ENCODE measurements around the gene NOP58.
"Not testable (repeated sequence)": the region's sequence is repeated elsewhere in the genome, so short reads cannot be mapped to it uniquely, and the experiment has no call there.

The NOP58 gene, protein sequence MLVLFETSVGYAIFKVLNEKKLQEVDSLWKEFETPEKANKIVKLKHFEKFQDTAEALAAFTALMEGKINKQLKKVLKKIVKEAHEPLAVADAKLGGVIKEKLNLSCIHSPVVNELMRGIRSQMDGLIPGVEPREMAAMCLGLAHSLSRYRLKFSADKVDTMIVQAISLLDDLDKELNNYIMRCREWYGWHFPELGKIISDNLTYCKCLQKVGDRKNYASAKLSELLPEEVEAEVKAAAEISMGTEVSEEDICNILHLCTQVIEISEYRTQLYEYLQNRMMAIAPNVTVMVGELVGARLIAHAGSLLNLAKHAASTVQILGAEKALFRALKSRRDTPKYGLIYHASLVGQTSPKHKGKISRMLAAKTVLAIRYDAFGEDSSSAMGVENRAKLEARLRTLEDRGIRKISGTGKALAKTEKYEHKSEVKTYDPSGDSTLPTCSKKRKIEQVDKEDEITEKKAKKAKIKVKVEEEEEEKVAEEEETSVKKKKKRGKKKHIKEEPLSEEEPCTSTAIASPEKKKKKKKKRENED

DNA sequence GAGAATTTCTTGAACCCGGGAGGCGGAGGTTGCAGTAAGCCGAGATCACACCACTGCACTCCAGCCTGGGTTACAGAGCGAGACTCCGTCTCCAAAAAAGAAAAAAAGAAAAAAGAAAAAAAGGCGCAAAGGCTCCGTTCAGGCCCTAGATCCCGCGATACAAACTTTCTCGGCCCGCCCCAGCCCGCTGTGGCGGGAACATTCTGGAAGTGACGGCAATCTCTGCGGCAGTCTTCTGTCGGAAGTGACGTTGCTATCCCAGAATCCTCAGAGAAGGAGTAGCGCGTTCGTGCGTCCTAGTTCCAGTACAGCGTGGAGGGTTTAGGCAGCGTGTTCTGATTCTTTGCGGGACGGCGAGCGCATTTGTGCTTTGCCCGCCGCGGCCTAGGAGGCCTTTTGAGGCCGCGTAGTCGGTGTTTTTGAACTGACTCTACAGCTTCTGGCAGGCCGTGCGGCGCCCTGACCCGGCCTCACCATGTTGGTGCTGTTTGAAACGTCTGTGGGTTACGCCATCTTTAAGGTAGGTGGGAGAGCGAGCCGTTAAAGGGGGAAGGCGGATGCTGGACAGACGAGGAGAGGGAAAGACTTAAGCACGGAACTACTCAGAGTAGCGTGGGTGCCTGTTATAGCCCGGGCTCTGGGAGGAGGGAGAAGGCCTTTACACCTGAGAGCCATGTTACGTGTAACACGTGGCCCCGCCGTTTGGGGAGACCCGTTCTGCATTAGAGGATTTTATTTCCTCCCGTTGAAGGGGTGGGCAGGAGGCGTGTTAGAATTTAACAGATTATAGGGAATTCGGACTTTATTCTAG lies at the start of gene NOP58:
TSS of gene NOP58 (plus strand) at position 297 of the 811 bp plus-strand sequence. CDS start at position 476, 179 bp downstream.
- peak; percentile 89 for DNase-seq (ENCODE audit: extremely low read depth, low read depth)
- TF ChIP-seq, protein P1, sequence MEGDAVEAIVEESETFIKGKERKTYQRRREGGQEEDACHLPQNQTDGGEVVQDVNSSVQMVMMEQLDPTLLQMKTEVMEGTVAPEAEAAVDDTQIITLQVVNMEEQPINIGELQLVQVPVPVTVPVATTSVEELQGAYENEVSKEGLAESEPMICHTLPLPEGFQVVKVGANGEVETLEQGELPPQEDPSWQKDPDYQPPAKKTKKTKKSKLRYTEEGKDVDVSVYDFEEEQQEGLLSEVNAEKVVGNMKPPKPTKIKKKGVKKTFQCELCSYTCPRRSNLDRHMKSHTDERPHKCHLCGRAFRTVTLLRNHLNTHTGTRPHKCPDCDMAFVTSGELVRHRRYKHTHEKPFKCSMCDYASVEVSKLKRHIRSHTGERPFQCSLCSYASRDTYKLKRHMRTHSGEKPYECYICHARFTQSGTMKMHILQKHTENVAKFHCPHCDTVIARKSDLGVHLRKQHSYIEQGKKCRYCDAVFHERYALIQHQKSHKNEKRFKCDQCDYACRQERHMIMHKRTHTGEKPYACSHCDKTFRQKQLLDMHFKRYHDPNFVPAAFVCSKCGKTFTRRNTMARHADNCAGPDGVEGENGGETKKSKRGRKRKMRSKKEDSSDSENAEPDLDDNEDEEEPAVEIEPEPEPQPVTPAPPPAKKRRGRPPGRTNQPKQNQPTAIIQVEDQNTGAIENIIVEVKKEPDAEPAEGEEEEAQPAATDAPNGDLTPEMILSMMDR (IDR thresholded peaks at IDR 0.05; ENCODE audit: low read depth, low read length, missing control alignments): no peak
- H3K4me3 ChIP-seq (replicated peaks; ENCODE audit: low read depth, low read length): peak within 1 kb of the TSS; percentile 97

GRCh38 chr2:202221873-202222272 lies 43.7 kb upstream of the NOP58 start:
- no peak overlapping the region for H3K4me3 ChIP-seq (replicated peaks; ENCODE audit: low read depth, low read length)
- no peak for DNase-seq (ENCODE audit: extremely low read depth, low read depth)
- TF ChIP-seq, protein P1 (IDR thresholded peaks at IDR 0.05; ENCODE audit: low read depth, low read length, missing control alignments): no peak

- TF ChIP-seq, protein P1 (IDR thresholded peaks at IDR 0.05; ENCODE audit: low read depth, low read length, missing control alignments): no peak
- peak overlapping the region; percentile 79 for H3K4me3 ChIP-seq (replicated peaks; ENCODE audit: low read depth, low read length)
- DNase-seq (ENCODE audit: extremely low read depth, low read depth): no peak
Observed at GRCh38 chr2:202237787-202238233, 27.8 kb upstream of the NOP58 start.

DNA sequence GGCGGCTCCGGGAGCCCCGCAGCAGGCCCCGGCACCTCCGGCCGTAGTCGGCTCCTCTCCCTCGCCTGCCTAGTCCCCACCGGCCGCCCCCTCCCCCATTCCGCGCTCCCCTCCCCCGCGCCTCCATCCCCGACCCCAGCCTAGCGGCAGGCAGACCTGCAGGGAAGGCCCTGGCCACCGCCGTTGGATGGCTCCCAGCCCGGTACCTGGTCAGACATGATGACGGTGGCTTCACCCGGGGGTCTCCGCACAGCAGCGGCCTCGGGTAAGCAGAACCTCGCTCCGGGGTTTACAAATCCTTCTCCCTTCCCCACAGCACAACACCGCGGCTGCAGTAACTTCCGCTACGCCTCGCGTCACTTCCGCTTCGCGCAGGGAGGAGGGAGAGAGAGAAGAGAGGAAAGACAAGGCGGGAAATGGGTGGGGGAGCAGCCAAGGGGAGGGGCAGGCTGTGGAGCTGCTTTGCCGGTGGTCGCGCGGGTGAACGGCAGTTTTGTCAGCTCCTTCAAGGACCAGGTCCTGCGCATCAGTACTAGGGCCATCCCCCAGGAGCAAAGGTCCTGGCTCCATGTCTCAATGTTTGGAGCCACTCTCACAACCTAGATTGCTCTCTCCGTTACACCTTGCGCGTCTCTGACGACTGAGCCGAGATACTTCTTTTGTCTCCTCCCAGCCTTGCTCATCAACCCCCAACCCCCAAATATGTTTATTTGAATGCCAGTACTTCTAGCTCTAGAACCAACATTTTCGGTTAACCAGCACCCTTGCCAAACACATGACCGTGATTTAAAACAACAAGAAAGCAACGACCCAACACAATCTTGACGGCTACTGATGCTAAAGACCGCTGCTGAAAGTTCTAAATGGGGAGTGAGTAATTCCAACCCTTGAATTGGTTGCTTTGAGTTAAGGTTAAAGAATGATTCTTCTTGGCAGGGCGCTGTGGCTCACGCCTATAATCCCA lies 27.0 kb upstream of the NOP58 start, which contains the start of gene SUMO1:
TSS of gene SUMO1 (minus strand) at position 364 of the 964 bp plus-strand sequence. CDS start at position 218, 146 bp downstream.
- TF ChIP-seq, protein P1 (IDR thresholded peaks at IDR 0.05; ENCODE audit: low read depth, low read length, missing control alignments): no peak
- peak within 1 kb of the TSS; percentile 79 for H3K4me3 ChIP-seq (replicated peaks; ENCODE audit: low read depth, low read length)
- peak; percentile 66 for DNase-seq (ENCODE audit: extremely low read depth, low read depth)

- not testable (repeated sequence) for H3K4me3 ChIP-seq (replicated peaks; ENCODE audit: low read depth, low read length); DNase-seq (ENCODE audit: extremely low read depth, low read depth)
Observed at GRCh38 chr2:202247710-202248109, 17.9 kb upstream of the NOP58 start.

DNA sequence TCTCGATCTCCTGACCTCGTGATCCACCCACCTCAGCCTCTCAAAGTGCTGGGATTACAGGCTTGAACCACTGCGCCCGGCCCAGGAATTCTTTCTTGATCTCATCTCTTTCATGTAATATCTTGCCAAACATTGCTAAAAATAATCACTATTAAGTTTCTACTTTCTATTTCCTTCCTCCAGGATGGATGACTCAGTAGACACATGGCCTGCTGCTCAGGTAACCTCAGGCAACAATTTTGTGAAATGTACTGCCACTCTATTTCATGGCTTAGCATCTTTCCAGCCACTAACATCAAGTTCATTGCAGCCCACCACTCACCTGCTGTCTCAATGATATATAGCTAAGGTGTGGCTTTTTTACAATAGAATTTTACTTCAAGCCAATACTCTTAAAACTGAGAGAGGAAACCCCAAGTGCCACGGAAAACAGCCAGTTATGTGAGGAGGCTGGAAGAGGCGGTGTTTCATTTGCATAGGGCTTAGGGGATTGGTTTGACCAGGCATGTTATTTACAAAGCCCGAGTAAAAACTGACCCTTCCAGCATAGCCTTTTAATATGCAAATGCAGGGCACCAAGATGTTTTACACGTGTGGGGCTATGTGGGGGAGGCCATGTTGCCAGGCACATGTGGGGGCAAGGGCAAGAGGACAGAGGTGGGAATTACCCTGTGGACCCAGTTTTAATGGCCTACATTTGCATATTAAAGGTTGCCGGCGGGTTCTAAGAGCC lies 15.9 kb upstream of the NOP58 start:
- TF ChIP-seq, protein P1 (IDR thresholded peaks at IDR 0.05; ENCODE audit: low read depth, low read length, missing control alignments): no peak
- no peak overlapping the region for H3K4me3 ChIP-seq (replicated peaks; ENCODE audit: low read depth, low read length)
- no peak for DNase-seq (ENCODE audit: extremely low read depth, low read depth)

Measured in HFF-Myc (cell line).